OCI-M1 (cell line): ENCODE data around the gene LAP3.
"Not testable (repeated sequence)": the region's sequence is repeated elsewhere in the genome, so short reads cannot be mapped to it uniquely, and the experiment has no call there.

ENCODE experiments used
- DNase-seq: peaks from one replicate; lab custom pipeline; 2025; lab: John Stamatoyannopoulos, UW

LAP3 gene

DNA sequence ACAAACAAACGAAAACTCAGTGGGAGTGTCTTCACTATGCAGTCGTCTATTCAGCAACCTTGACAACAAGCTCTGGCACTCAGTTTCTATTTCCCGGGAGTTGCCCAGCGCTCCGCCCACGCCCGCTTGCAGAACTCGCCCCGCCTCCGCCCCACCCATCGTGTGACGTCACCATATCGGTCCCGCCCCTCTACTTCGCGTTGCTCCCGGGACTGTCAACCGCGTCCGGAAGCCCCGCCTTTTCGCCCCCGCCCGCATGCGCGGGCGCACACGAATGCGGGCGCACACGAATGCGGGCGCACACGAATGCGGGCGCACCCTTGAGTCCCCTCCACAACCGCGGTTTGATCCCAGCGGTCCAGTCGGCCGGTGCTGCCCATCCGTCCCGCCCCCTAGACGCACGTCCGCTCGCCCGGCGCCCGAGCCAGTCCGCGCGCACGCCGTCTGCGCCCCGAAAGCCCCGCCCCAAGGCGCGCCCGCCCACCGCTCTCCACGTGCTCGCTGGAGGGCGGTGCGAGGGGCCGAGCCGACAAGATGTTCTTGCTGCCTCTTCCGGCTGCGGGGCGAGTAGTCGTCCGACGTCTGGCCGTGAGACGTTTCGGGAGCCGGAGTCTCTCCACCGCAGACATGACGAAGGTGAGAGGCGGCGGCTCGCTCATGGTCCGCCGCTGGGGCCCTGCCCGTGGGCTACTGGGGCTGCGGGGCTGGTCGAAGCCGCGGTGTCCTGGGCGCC is at the start of gene LAP3:
Gene LAP3 (plus strand): TSS at position 267 of the 733 bp plus-strand sequence. CDS start 268 bp downstream, at position 535.
- peak; percentile 98 for DNase-seq

DNA sequence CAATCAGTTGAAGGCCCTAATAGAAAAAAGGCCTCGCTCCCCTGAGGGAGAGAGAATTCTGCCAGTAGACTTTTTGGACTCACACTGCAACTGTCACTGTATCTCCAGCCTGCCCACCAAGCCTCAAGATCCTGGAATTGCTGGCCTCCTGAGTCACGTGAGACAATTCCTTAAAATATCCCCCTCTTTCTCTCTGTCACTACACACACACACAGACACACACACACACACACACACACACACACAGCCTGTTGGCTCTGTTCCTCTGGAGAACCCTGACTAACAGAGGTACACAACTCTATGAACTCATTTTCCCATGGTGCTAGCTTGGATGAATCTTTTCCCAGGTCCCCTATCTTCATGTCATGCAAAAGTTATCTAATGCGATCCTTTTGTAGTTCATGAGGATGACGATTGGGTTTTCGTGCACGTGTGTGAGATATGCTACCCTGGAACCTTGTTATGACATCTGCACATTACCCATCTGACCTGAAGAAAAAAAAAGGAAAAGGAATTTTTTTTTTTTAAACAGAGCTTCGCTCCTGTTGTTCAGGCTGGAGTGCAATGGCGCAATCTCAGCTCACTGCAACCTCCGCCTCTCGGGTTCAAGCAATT is 48.3 kb upstream of the LAP3 start:
- no peak for DNase-seq

GRCh38 chr4:17531538-17532285 is 45.3 kb upstream of the LAP3 start:
- no peak for DNase-seq

DNA sequence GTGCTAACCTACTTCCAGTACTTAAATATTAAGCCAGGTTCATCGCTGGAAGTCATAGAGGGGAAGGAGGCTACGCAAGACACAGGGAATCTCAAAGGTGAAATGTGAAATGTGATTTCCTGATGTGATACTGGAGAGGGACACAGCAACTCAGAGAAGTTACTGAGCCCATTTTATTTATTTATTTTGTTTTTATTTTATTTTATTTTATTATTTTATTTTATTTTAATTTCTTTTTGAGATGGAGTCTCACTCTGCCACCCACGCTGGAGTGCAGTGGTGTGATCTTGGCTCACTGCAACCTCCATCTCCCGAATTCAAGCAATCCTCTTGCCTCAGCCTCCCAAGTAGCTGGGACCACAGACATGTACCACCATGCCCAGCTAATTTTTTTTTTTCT is 42.3 kb upstream of the LAP3 start:
- DNase-seq, result no peak

GRCh38 chr4:17535242-17535641 is 41.8 kb upstream of the LAP3 start:
- peak; percentile 47 for DNase-seq

DNA sequence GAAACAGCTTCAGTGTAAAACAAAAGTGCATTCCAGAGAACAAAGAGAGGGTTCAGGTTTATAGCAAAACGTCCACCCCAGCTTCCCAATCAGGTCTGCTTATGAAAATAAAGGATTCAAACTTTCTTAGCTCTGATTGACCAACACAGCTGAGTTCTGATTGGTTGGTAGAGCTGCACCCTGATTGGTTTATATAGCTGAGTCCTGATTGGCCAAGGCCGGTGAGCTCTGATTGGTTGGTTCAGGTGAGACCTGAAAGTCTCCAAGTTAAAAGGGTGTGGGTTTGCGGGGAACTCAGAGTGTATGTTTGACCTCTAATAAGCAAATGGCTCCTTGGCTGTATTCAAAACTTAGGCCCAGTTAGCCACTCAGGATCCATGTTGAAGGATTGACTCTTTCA is 41.1 kb upstream of the LAP3 start:
- peak; percentile 55 for DNase-seq

DNA sequence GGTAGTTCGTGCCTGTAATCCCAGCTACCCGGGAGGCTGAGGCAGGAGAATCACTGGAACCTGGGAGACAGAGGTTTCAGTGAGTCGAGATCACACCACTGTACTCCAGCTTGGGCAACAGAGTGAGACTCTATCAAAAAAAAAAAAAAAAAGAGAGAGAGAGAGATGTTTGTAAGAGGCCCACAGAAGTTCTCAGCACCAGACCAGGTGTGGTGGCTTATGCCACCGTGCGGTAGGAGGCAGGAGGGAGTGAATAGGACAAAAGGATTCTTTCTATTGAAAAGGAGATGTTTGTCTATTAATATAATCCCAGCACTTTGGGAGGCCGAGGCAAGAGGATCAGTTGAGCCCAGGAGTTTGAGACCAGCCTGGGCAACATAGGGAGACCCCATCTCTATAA is 39.9 kb upstream of the LAP3 start:
- not testable (repeated sequence) for DNase-seq

GRCh38 chr4:17544205-17544604 is 32.8 kb upstream of the LAP3 start:
- no peak for DNase-seq

GRCh38 chr4:17544831-17545234 is 32.2 kb upstream of the LAP3 start:
- DNase-seq, result no peak

DNA sequence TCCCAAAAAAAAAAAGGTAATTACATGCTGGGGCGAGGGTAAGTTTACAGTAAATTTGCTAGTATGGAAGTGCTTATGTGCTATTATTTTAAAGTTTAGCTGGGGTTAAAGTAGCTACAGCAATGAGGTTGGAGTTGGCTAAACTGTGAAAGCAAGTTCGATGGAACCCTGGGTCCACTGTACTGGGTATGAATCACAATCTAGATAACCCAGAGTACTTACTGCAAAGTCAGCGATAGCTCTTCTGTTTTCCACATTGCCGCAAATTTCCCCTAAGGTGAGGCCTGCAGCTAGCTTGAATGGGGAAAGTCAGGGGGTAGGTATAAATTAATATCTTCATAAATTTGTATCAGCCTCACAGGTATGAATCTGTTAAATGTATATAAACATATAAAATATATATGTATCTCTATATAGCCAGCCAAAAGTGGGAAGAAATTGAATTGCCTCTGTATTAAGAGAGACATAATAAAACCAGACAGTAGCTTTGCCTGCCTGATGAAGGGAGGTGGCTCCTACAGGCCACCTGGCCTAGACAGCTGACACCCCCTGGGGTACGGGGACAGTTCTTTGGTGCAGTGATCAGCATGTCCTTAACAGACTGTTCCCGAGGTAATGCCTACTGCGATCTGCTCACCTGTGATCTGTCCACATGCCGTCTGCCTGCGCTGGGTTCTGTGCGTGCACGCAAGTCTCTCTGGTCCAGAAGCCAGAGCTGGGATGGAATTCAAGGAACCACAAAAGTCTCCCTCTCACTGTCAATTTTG is 31.4 kb upstream of the LAP3 start:
- DNase-seq, result no peak

GRCh38 chr4:17546222-17546621 is 30.8 kb upstream of the LAP3 start:
- DNase-seq, result no peak

DNA sequence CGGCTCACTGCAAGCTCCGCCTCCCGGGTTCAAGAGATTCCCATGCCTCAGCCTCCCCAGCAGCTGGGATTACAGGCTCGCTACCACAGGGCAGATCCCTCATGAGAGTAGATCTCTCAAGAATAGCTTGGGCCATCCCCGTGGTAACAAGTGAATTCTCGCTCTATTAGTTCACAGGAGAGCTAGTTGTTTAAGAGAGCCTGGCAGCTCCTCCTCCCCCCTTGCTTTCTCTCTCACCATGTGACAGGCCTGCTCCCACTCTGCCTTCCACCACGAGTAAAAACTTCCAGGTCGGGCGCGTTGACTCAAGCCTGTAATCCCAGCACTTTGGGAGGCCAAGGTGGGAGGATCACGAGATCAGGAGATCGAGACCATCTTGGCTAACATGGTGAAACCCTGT is 30.3 kb upstream of the LAP3 start:
- DNase-seq, result no peak

GRCh38 chr4:17550549-17550948 is 26.4 kb upstream of the LAP3 start:
- no peak for DNase-seq

DNA sequence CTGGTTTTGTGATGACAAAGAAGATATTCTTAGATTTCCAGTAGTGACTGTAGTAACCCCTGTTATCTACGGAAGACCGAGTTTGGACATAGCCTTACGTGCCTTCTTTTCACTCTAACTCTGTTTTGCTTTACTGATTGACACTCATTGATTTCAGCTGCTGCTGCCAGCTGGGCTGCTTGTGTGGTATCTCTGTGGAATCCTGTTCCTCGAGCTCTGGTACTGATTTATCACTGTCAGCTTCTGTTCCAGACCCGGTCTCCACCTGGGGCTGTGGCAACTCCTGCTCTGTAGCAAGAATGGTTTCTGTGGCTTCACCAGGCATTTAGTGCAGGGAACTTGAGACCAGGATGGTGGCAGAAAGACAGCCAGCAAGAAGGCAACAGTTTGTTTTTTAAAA is 24.6 kb upstream of the LAP3 start:
- no peak for DNase-seq

- no peak for DNase-seq
These were observed 22.4 kb upstream of the LAP3 start for GRCh38 chr4:17554568-17554967.

DNA sequence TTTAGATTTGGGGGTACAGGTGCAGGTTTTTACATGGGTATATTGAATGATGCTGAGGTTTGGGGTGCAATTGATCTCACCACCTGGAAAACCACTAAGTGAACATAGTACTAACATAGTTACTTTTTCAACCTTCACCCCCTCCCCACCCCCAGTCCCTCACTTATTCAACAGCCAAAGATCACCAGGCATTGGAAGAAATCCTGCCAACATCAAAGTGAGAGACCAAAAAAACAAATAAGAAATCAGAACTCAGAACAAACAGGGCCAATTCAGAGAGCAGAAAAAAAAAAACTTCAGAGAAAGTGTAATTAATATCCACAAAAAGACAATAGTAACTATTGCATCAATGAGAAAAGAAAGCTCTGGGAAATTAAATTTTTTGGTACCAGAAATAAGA is 20.5 kb upstream of the LAP3 start:
- DNase-seq, result no peak

DNA sequence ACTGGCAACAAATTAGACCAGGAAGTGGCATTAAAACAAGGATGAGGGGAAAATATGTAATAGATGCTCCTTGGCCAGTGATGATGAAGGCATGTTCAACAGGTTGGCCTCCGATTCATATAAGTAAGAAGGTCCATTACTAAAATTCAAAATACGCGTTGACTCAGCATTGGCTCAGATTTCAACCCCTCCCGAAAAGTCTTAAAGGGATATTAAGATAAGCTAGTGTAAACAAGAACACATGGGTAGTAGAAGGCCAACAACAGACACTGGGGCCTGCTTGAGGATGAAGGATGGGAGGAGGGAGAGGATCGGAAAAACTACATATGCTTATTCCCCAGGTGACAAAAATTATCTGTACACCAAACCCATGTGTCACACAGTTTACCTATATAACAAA is 19.1 kb upstream of the LAP3 start:
- DNase-seq, result no peak

DNA sequence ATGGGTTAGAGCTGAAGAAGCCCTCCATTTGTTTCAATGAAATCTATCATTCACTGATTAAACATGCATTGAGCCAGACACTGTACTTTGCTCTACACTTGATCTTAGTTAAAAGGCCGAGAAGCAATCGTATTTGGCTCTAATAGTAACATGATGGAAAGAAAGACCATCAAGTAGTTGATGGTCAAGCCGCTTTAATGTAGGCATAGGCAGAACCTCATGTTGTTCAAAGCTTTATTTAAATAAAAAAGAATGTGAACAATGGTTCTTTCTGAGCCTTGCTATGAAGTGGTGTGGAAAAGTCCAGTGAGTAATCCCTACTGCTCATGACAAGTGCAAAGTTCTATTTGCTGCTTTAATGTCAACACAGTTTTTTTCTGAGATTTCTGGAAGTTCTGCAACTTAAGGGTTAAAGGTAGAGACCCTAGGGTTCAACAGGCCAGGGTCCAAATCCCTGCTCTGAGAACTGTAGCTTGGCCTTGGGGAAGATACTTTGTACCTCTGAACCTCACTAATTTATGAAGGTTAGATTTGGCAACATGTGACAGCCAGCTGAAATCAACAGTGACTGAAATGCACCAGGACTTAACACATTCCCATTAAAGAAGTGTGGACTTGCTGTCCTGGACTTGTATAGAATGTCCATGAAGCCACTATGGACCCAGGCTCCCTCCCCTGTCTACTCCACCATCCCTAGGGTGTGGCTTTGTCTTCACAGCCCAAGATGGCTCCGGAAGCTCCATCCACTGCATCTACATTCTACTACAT is 17.9 kb upstream of the LAP3 start:
- no peak for DNase-seq

GRCh38 chr4:17559709-17560048 is 17.3 kb upstream of the LAP3 start:
- DNase-seq, result no peak

DNA sequence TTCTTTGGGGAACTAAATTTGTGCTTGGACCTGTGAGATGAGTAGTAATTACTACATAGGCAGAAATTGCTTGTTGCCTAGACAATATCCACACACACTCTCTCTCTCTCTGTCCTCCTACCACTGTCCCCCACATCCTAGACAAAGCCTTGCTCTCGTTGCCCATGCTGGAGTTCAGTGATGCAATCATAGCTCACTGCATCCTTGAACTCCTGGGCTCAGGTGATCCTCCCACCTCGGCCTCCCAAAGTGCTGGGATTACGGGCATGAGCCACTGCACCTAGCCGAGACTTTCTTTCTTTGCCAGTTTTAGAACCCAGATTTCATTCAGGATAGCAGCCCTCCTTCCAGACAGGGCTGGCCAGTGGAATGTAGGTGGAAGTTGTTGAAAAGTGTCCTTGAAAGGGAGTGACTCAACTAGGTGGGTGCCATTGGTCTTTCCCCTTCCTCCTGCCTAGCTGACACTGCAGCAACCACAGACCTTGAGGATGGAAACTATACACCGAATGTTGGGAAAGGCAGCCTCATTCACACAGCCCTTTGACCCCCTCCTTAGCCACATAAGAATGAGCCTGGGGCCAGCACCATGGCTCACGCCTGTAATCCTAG is 16.8 kb upstream of the LAP3 start:
- DNase-seq, result no peak

GRCh38 chr4:17561195-17561909 is 15.6 kb upstream of the LAP3 start:
- no peak for DNase-seq
